ENCODE results near the gene TRIO.
"Not testable (repeated sequence)": the region's sequence is repeated elsewhere in the genome, so short reads cannot be mapped to it uniquely, and the experiment has no call there.

Gene TRIO

GRCh38 chr5:14358536-14358935 is 215.4 kb downstream of the TRIO start:
- DNase-seq (ENCODE audit: low spot score), result no peak

GRCh38 chr5:14359069-14360043 is 216.2 kb downstream of the TRIO start:
- DNase-seq (ENCODE audit: low spot score), result no peak

GRCh38 chr5:14362491-14362890 is 219.3 kb downstream of the TRIO start:
- DNase-seq (ENCODE audit: low spot score), result no peak

- DNase-seq (ENCODE audit: low spot score), result no peak
Observed at GRCh38 chr5:14364096-14364495, 221.0 kb downstream of the TRIO start.

- DNase-seq (ENCODE audit: low spot score), result no peak
Observed at GRCh38 chr5:14364576-14365472, 221.7 kb downstream of the TRIO start.

- DNase-seq (ENCODE audit: low spot score), result no peak
Observed at GRCh38 chr5:14365831-14366430, 222.8 kb downstream of the TRIO start.

GRCh38 chr5:14366763-14367162 is 223.6 kb downstream of the TRIO start:
- DNase-seq (ENCODE audit: low spot score), result no peak

GRCh38 chr5:14367364-14367763 is 224.2 kb downstream of the TRIO start:
- DNase-seq (ENCODE audit: low spot score), result no peak

GRCh38 chr5:14369780-14370179 is 226.6 kb downstream of the TRIO start:
- DNase-seq (ENCODE audit: low spot score), result no peak

- DNase-seq (ENCODE audit: low spot score), result no peak
Observed at GRCh38 chr5:14370386-14370785, 227.2 kb downstream of the TRIO start.

GRCh38 chr5:14373685-14374084 is 230.5 kb downstream of the TRIO start:
- no peak for DNase-seq (ENCODE audit: low spot score)

GRCh38 chr5:14374100-14374499 is 231.0 kb downstream of the TRIO start:
- no peak for DNase-seq (ENCODE audit: low spot score)

GRCh38 chr5:14376789-14377188 is 233.6 kb downstream of the TRIO start:
- no peak for DNase-seq (ENCODE audit: low spot score)

- DNase-seq (ENCODE audit: low spot score), result no peak
Observed at GRCh38 chr5:14379739-14380497, 236.8 kb downstream of the TRIO start.

GRCh38 chr5:14380712-14381111 is 237.6 kb downstream of the TRIO start:
- DNase-seq (ENCODE audit: low spot score), result no peak

GRCh38 chr5:14382640-14383039 is 239.5 kb downstream of the TRIO start:
- DNase-seq (ENCODE audit: low spot score), result no peak

GRCh38 chr5:14383923-14384322 is 240.8 kb downstream of the TRIO start:
- no peak for DNase-seq (ENCODE audit: low spot score)

GRCh38 chr5:14385019-14385418 is 241.9 kb downstream of the TRIO start:
- no peak for DNase-seq (ENCODE audit: low spot score)

GRCh38 chr5:14386884-14387624 is 243.9 kb downstream of the TRIO start:
- no peak for DNase-seq (ENCODE audit: low spot score)

- no peak for DNase-seq (ENCODE audit: low spot score)
Observed at GRCh38 chr5:14388741-14389140, 245.6 kb downstream of the TRIO start.

- DNase-seq (ENCODE audit: low spot score), result not testable (repeated sequence)
Observed at GRCh38 chr5:14392552-14392951, 249.4 kb downstream of the TRIO start.
